OCI-LY3 (cell line): ENCODE results near the gene EIF4E1B.
A peak's percentile ranks its signal among the peaks of the same experiment; 100 is the strongest.

Experiments used
- H2AFZ ChIP-seq: fragments of 200-600, 300-600 bp; shearing (Covaris generic); 2 replicates; pipeline ENCODE4 v1.6.0; 2014; ENCODE audit warnings: antibody characterized with exemption, low read depth, low read length
- H3K27ac ChIP-seq: fragments of 200-600, 300-600 bp; sonication (generic); 2 replicates; pipeline ENCODE4 v1.5.1; 2014; ENCODE audit warnings: mild to moderate bottlenecking, low read length, moderate library complexity, mixed read lengths
- H3K27me3 ChIP-seq: fragments of 200-600, 300-600 bp; sonication (generic); 2 replicates; pipeline ENCODE4 v1.6.1; 2014; ENCODE audit warnings: low read depth, low read length, mixed read lengths
- H3K36me3 ChIP-seq: fragments of 200-600, 300-600 bp; sonication (generic); replicated peaks from 2 replicates; pipeline ENCODE3; 2014; ENCODE audit warnings: low read depth, low read length, mixed read lengths
- H3K4me1 ChIP-seq: fragments of 300-600, 200-600 bp; sonication (generic); 2 replicates; pipeline ENCODE4 v1.6.1; 2014; ENCODE audit warnings: low read length, mixed read lengths
- H3K4me2 ChIP-seq: fragments of 200-600, 300-600 bp; sonication (generic); 2 replicates; pipeline ENCODE4 v1.6.1; 2014; ENCODE audit warnings: low read length, mixed read lengths
- H3K4me3 ChIP-seq: fragments of 300-600, 200-600 bp; sonication (generic); 2 replicates; pipeline ENCODE4 v1.5.1; 2014; ENCODE audit warnings: antibody characterized with exemption, mild to moderate bottlenecking, low read length, moderate library complexity
- H3K79me2 ChIP-seq: fragments of 300-600, 200-600 bp; shearing (Covaris generic); 2 replicates; pipeline ENCODE4 v1.6.1; 2014; ENCODE audit warnings: mild to moderate bottlenecking, low read length, mixed read lengths
- H3K9ac ChIP-seq: fragments of 300-600, 200-600 bp; shearing (Covaris generic); 2 replicates; pipeline ENCODE4 v1.6.0; 2014; ENCODE audit warnings: mild to moderate bottlenecking, low read length, moderate library complexity
- H3K9me3 ChIP-seq: fragments of 200-600, 300-600 bp; shearing (Covaris generic); 2 replicates; pipeline ENCODE4 v1.6.1; 2014; ENCODE audit warnings: low read length, mixed read lengths; ENCODE audit not compliant: insufficient read depth
- H4K20me1 ChIP-seq: fragments of 200-600, 300-600 bp; sonication (generic); 2 replicates; pipeline ENCODE4 v1.6.1; 2016; ENCODE audit warnings: low read length, mixed read lengths; ENCODE audit not compliant: insufficient read depth
- EZH2phosphoT487 ChIP-seq: fragments of 200-600 bp; shearing (Covaris generic); IDR thresholded peaks from 2 replicates; pipeline ENCODE4 v1.6.1; 2018; ENCODE audit warnings: antibody characterized with exemption, mixed run types, low read depth
- TF ChIP-seq, protein P1 (sequence below): fragments of 200-600, 300-600 bp; sonication (generic); IDR thresholded peaks from 2 replicates; pipeline ENCODE4 v1.5.1; 2014; ENCODE audit warnings: antibody characterized with exemption, low read length, low read depth

The EIF4E1B gene, protein sequence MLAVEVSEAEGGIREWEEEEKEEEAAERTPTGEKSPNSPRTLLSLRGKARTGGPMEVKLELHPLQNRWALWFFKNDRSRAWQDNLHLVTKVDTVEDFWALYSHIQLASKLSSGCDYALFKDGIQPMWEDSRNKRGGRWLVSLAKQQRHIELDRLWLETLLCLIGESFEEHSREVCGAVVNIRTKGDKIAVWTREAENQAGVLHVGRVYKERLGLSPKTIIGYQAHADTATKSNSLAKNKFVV

DNA sequence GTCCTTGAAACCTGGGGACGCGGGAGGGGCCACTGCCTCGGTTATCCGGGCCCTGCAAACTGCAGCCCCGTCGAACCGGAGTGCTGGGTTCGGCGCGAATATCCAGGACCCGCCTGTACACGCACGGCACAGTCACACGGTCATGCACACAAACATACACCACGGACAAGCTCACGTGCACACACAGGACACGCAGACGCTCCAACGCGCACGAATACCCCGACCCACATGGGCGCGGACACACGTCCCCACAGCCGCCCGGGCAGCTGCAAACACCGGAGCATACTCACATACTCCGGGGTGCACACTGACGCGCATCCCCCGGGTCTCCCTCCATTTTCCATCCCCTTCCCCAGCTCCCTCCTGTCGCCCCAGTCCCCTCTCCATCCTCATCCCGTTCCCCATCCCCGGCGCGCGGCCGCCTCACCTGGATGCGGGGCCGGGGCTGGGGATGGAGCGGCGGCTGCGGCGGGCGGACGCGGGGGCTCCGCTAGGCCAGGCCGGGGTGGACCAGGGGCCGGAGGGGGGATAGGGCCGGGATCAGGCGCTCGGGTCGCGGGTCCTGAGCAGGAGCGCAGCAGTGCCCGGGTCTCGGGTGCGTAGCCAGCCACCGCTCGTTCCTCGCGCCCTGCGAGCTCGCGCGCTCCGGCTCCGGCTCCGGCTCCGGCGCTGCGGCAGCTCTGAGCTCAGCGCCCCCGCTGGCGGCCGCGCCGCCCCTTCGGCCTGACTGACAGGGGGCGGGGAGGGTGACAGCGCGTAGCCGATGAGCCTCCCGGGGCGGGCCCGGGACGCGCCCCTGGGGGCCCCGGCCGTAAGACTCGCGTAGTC is at the start of gene EIF4E1B, which contains the start of gene SNCB:
Gene EIF4E1B (plus strand): TSS at position 823 of the 828 bp plus-strand sequence. CDS start 12,113 bp downstream, outside the sequence.
Gene SNCB (minus strand): TSS at position 682 of the 828 bp plus-strand sequence. CDS start 880 bp downstream, outside the sequence.
- Histone ChIP-seq H3K4me3 (peak within 1 kb of the TSS; percentile 69), H3K4me1 (peaks cover 13% of the 10 kb centered on the region), H3K9me3 (no peaks in the 10 kb centered on the region), H3K27ac (no peak within 1 kb of the TSS), H4K20me1 (no peaks in the 10 kb centered on the region), H3K9ac (0 out of 2 replicates have a peak within 1 kb of the TSS, but pooled peaks have one; percentile 16), H3K79me2 (no peaks in the 10 kb centered on the region), H3K4me2 (peak within 1 kb of the TSS; percentile 66), H2AFZ (0 out of 2 replicates have a peak within 1 kb of the TSS, but pooled peaks have one; percentile 8), H3K36me3 (no peaks in the 10 kb centered on the region), H3K27me3 (peaks cover 52% of the 10 kb centered on the region)
- TF ChIP-seq, protein P1, sequence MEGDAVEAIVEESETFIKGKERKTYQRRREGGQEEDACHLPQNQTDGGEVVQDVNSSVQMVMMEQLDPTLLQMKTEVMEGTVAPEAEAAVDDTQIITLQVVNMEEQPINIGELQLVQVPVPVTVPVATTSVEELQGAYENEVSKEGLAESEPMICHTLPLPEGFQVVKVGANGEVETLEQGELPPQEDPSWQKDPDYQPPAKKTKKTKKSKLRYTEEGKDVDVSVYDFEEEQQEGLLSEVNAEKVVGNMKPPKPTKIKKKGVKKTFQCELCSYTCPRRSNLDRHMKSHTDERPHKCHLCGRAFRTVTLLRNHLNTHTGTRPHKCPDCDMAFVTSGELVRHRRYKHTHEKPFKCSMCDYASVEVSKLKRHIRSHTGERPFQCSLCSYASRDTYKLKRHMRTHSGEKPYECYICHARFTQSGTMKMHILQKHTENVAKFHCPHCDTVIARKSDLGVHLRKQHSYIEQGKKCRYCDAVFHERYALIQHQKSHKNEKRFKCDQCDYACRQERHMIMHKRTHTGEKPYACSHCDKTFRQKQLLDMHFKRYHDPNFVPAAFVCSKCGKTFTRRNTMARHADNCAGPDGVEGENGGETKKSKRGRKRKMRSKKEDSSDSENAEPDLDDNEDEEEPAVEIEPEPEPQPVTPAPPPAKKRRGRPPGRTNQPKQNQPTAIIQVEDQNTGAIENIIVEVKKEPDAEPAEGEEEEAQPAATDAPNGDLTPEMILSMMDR = no peak
- no peak for TF ChIP-seq EZH2phosphoT487

DNA sequence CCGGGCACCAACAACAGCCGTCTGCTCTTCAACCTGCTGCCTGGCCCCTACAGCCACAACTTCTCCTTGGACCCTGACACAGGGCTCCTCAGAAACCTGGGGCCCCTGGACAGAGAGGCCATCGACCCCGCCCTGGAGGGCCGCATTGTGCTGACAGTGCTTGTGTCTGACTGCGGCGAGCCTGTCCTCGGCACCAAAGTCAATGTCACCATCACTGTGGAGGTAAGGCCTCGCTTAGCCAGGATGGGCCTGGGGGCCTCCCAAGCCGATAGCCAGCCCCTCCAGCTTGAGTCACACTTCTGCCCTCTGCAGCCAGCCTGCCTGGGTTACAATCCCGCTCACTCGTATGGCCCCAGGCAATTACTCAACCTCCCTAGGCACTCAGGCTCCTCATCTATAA is 49.1 kb upstream of the EIF4E1B start:
- Histone ChIP-seq H2AFZ (no peak overlapping the region), H4K20me1 (no peaks in the 10 kb centered on the region), H3K4me3 (no peak overlapping the region), H3K4me2 (no peak overlapping the region), H3K9me3 (no peaks in the 10 kb centered on the region), H3K9ac (no peak overlapping the region), H3K36me3 (no peaks in the 10 kb centered on the region), H3K4me1 (no peaks in the 10 kb centered on the region), H3K79me2 (no peaks in the 10 kb centered on the region), H3K27ac (no peak overlapping the region), H3K27me3 (no peaks in the 10 kb centered on the region)
- no peak for TF ChIP-seq EZH2phosphoT487
- TF ChIP-seq, protein P1 = no peak

DNA sequence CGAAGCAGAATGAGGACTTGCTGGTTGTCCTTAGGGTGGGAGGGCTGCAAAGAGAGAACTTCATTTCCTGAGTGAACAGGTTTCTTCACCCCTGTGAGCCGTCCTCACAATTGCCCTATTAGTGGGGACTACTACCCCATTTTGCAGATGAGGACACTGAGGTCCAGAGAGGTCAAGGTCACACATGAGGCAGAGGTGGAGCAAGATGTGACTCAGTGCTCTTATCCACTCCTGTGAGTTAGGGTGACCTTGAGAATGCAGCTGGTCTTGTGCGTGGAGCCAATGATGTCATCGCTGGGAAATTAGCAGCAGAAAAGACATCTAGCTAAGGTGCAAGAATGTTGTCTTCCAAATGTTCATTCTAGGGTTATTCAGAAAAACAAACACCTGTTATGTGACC is 47.4 kb upstream of the EIF4E1B start:
- Histone ChIP-seq H3K79me2 (no peaks in the 10 kb centered on the region), H3K4me1 (no peaks in the 10 kb centered on the region), H3K27me3 (no peaks in the 10 kb centered on the region), H3K4me3 (no peak overlapping the region), H3K27ac (no peak overlapping the region), H3K4me2 (no peak overlapping the region), H3K36me3 (no peaks in the 10 kb centered on the region), H2AFZ (no peak overlapping the region), H3K9ac (no peak overlapping the region), H4K20me1 (no peaks in the 10 kb centered on the region), H3K9me3 (no peaks in the 10 kb centered on the region)
- no peak for TF ChIP-seq EZH2phosphoT487
- TF ChIP-seq, protein P1 = no peak

DNA sequence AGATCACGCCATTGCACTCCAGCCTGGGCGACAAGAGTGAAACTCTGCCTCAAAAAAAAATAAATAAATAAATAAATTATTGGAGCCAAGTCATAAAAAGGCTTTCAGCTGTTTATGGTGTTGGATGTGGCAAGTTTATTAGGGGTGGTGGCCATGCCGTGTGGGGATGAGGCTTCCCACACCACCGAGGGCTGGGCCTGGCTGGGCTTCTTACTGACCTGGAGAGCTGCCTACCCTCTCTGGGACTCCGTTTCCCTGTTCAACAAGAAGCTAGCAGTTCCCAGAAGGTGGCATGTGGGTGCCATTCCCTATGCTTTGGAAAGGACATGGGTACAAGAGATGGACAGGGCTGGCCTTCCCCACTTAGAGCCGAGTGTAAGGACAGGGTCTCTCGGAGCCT is 43.1 kb upstream of the EIF4E1B start:
- Histone ChIP-seq H3K9ac (no peak overlapping the region), H3K9me3 (0 out of 2 replicates have a peak, but pooled peaks cover 3% of the 10 kb centered on the region), H3K27ac (no peak overlapping the region), H3K79me2 (no peaks in the 10 kb centered on the region), H3K36me3 (no peaks in the 10 kb centered on the region), H3K4me3 (no peak overlapping the region), H3K27me3 (no peaks in the 10 kb centered on the region), H3K4me2 (no peak overlapping the region), H2AFZ (no peak overlapping the region), H3K4me1 (no peaks in the 10 kb centered on the region), H4K20me1 (no peaks in the 10 kb centered on the region)
- no peak for TF ChIP-seq EZH2phosphoT487
- TF ChIP-seq, protein P1 = no peak
